ENCODE data around the gene KRTAP5-2.
A peak's percentile ranks its signal among the peaks of the same experiment; 100 is the strongest.

Gene KRTAP5-2

GRCh38 chr11:1628506-1629325 lies 30.6 kb upstream of the KRTAP5-2 start:
- no peak overlapping the region for H3K4me3 ChIP-seq (ENCODE audit: low read depth, low read length)
- in situ Hi-C loops (cut with HindIII; ENCODE audit: low sequenced_read_pairs) = no loop called here
- DNase-seq (ENCODE audit: low read depth, low spot score) = peak; percentile 15
- TF ChIP-seq CTCF (IDR thresholded peaks at IDR 0.05; ENCODE audit: low read depth, low read length) = peak; percentile 96

GRCh38 chr11:1625541-1625940 lies 27.4 kb upstream of the KRTAP5-2 start:
- H3K4me3 ChIP-seq (ENCODE audit: low read depth, low read length) = no peak overlapping the region
- no peak for TF ChIP-seq CTCF (IDR thresholded peaks at IDR 0.05; ENCODE audit: low read depth, low read length)
- DNase-seq (ENCODE audit: low read depth, low spot score) = no peak
- in situ Hi-C loops (cut with HindIII; ENCODE audit: low sequenced_read_pairs) = no loop called here

- in situ Hi-C loops (cut with HindIII; ENCODE audit: low sequenced_read_pairs) = no loop called here
These were observed 26.5 kb upstream of the KRTAP5-2 start for GRCh38 chr11:1624621-1625020.

GRCh38 chr11:1623716-1624115 lies 25.6 kb upstream of the KRTAP5-2 start:
- in situ Hi-C loops (cut with HindIII; ENCODE audit: low sequenced_read_pairs) = no loop called here
- no peak overlapping the region for H3K4me3 ChIP-seq (ENCODE audit: low read depth, low read length)
- no peak for DNase-seq (ENCODE audit: low read depth, low spot score)
- no peak for TF ChIP-seq CTCF (IDR thresholded peaks at IDR 0.05; ENCODE audit: low read depth, low read length)

More at GRCh38 chr11:1624621-1625020, 26.5 kb upstream of the KRTAP5-2 start:
- TF ChIP-seq CTCF (IDR thresholded peaks at IDR 0.05; ENCODE audit: low read depth, low read length) = no peak
- no peak overlapping the region for H3K4me3 ChIP-seq (ENCODE audit: low read depth, low read length)
- no peak for DNase-seq (ENCODE audit: low read depth, low spot score)

- no peak within 1 kb of the TSS for H3K4me3 ChIP-seq (ENCODE audit: low read depth, low read length)
- TF ChIP-seq CTCF (IDR thresholded peaks at IDR 0.05; ENCODE audit: low read depth, low read length) = no peak
- in situ Hi-C loops (cut with HindIII; ENCODE audit: low sequenced_read_pairs) = no loop called here
- no peak for DNase-seq (ENCODE audit: low read depth, low spot score)
These were observed 24.0 kb upstream of the KRTAP5-2 start, which contains the start of gene KRTAP5-4 for GRCh38 chr11:1622086-1622485. KRTAP5-4 (minus strand) TSS chr11:1622138; CDS start chr11:1622093, 45 bp downstream.

- no peak for TF ChIP-seq CTCF (IDR thresholded peaks at IDR 0.05; ENCODE audit: low read depth, low read length)
- H3K4me3 ChIP-seq (ENCODE audit: low read depth, low read length) = no peak overlapping the region
- in situ Hi-C loops (cut with HindIII; ENCODE audit: low sequenced_read_pairs) = no loop called here
- no peak for DNase-seq (ENCODE audit: low read depth, low spot score)
These were observed 21.4 kb upstream of the KRTAP5-2 start for GRCh38 chr11:1619449-1619848.

All from astrocyte of the spinal cord (primary cell).